GM21619 (cell line): ENCODE results near the gene HMGCL.
"Not testable (repeated sequence)": the region's sequence is repeated elsewhere in the genome, so short reads cannot be mapped to it uniquely, and the experiment has no call there.

Experiments used
- ATAC-seq: cut with Tn5 transposase; IDR thresholded peaks from one replicate; pipeline ENCODE4 v1.9.1; 2021; ENCODE audit not compliant: unreplicated experiment

Gene HMGCL

DNA sequence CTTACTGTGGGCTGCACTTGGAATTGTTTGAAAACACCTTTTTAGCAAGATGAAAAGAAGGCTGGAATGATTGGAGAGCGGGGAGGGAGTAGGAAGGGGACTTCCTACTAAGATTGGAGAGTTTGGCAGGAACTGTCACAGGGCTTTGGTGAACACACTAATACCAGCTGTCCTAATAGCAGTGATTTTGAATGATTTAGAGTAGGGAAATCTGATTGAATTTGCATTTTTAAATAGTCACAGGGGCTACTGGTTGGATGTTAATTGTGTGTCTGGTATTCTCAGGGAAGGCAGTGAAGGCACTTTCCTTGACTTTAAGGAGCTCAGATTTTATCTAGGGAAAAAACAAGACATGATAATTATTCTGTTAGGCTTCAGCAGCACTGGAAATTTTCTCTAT is 2.5 kb upstream of the HMGCL start:
- no peak for ATAC-seq

DNA sequence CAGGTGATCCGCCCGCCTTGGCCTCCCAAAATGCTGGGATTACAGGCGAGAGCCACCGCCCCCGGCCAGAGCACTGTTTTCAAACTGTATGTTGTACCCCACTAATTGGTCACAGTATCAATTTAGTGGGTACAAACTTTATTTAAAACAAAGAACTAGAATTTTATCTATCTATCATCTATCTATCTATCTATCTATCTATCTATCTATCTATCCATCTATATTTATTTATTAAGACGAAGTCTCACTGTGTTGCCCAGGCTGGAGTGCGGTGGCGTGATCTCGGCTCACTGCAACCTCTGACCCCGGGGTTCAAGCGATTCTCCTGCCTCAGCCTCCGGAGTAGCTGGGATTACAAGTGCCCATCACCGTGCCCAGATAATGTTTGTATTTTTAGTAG is 1.4 kb upstream of the HMGCL start:
- not testable (repeated sequence) for ATAC-seq

DNA sequence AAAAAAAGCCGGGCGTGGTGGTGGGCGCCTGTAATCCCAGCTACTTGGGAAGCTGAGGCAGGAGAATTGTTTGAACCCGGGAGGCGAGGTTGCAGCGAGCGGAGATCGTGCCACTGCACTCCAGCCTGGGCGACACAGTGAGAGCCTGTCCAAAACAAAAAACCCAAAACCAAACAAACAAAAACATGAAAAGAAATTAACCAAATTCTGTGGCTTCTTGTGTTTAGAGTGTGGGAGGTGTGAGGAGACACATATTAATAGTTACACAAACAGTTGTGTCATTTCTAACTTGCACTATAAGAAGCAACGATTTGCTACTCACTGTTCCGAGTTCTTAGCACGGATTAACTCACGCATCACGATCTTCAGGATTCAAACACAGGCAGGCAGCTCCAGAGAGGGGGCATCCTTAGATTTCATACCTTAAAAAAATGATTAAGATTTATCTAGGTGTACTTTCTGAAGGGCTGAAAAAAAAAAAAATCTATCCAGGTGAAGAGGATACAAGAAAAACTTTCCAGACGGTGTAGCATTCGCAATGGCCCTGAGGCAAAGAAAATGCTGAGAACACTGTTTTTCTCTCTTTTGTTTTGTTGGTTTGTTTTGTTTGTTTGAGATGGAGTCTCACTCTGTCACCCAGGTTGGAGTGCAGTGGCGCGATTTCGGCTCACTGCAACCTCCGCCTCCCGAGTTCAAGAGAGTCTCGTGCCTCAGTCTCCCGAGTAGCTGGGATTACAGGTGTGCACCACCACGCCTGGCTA is 713 bp upstream of the HMGCL start:
- ATAC-seq = peak; percentile 40

DNA sequence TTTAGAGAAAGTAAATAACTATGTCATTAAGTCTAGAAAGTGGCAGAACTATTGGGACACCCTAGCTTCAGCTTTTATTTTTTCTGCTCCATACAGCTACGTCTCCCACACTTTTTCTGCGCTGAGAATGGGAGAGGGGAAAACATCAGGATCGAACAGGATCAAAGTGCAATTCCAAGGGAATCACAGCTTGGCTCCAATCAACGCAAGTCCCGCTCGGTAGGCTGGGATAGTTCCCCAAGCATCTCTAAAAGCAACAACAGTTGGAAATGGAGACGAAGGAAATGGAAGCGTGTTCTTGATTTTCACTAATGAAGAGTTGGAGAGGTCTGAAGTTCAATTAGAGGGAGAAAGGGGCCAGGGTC is 536 bp downstream of the HMGCL start:
- ATAC-seq = no peak

DNA sequence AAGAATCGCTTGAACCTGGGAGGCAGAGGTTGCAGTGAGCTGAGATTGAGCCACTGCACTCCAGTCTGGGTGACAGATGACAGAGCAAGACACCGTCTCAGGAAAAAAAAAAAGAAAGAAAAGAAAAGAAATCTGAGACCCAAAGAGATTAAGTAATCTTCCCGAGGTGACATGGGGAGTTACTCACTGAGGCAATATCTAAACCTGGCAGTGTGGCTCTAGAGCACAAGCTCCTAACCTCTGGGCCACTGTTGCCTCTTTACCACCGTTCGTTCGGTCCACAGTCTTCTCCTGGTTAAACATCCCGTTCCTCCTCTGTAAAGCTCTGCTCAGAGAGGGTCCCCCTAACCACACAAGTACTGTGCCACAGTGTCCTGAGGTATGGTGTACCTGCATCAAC is 1.5 kb downstream of the HMGCL start:
- no peak for ATAC-seq

DNA sequence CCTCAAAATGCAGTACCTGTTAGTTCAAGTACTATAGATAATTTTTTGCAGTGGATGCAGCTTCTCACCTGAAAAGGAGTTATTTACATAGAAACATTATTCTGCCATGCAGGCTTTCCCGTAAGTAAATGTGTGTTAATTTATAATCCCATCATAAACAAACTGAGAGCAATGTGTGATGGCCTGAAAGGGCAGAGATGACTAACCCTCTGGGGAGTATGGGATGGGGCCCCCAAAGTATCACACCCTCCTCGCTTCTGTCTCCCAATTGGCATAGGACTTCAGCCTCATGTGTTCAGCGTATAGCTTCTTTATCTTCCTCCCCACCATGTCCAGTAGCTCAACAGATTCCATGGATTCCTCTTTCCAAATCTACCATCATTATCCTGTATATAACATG is 7.6 kb downstream of the HMGCL start:
- no peak for ATAC-seq

DNA sequence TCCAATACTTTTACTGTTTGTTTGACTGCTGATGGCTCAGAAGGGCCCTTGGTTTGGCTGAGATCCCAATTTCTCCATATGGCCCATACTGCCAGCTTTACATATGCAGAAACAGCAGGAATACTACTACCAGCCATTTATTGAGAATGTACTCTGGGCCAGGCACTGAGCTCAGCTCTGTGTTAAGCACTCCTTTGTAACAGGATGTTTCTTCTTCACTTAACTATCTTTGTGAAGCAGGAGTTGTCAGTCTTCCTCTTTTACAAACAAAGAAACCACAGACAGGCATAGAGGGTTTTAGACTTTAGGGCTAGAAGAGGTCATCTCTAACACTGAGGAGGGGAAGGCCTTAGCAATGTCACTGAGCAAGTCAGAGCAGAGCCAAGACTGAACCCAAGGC is 8.3 kb downstream of the HMGCL start:
- ATAC-seq = no peak

DNA sequence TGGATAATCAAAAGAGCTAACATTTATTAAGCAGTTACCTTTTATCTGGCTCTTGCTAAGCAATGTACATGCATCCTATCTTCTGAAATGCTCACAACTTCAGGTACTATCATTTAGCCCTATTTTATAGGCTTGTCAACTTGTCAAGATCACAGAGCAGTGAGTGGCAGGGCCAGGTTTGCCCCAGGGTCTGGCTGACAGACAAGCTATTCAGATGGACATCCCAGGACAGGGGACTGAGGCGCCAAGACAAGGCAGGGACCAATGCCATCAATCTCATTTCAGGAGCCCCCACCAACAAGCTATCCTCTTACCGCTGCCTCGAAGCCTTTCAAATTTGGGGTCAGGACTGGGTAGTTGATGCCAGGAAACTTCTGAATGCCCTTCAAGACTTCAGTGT is 8.9 kb downstream of the HMGCL start:
- ATAC-seq = no peak

DNA sequence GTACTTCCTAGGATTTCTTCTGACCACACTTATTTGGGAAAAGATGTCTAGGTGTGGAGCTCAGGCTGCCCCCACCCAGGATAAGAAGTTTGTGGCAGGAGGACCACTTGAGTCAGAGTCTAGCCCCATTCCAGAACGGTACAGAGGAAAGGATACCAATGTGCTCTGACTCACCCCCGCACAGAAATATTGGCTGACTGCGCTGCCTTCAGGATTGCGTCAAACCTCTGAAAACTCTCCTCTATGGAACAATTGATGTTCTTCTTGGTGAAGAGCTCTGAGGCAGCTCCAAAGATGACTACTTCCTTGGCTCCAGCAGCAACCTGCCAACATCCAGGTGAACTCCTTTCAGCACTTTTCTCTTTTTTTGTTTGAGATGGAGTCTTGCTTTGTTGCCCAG is 11.2 kb downstream of the HMGCL start:
- no peak for ATAC-seq

DNA sequence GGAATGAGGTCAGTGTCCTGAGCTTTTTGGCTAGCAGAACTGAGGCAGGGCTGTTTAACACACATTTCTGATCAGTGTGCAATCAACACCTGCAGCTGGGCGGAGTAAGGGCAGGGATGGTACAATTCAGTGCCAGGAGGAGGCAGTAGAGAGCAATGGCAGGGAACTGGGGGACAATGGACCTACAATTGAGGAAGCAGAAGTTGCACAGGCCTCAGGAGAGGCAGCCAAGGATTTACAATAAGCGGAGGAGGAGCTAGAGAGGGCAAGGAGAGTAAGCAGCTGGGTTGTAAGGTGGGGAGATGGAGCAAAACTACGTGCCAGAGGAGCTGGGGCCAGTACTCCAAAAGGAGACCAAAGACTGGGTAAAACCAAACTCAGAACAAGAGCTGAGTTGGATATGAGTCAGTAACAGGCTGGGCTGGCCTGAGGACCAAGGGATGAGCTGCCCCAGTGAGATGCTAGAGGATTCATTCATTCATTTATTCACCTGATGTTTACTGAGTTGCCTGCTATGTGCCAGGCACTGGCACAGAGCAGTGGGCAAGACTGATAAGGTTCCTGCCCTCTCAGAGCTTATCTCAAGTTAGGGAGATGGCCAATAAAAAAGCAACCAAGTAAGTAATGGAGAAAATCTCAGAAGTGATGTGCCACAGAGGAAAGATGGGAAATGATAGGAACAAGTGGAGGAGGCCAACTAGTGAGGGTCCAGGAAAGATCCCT is 14.2 kb downstream of the HMGCL start:
- peak; percentile 63 for ATAC-seq

DNA sequence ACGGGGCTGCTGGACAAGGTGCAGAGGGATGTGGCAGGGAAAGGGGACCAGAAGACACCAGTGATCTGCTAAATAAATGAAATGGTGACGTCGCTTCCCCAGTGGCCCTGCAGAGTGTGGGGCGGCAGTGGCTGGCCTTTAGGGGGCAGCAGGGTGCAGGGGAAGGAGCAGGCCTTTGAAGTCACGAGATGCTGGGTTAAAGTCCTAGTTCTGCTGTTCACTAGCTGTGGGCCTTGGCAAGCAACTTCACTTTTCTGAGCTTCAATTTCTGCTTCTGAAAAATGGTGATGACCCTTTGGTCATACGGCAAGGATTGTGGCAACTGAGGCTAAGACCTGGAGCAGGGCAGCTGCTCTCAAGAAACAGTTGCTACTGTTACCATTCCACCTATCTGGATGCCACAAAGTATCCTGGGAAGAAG is 15.5 kb downstream of the HMGCL start:
- peak; percentile 63 for ATAC-seq

DNA sequence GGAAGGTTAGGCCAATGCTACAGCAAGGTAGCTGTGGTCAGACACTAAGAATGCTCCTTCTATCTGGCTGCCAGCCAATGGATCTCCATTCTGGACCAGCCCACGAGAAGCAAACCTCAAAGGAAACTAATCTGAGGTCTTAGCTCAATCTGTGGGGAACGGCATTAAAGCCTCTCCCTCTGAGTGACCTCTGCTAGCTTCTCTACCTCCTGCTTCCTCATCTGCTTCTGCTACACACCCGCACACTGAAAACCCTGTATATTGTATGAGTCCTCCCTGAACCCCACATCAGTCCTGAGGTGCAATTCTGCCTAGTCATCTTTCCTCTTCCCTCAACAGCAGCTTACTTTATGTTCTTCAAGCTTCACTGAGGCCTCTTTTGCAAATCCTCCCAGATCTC is 17.8 kb downstream of the HMGCL start:
- ATAC-seq = no peak

DNA sequence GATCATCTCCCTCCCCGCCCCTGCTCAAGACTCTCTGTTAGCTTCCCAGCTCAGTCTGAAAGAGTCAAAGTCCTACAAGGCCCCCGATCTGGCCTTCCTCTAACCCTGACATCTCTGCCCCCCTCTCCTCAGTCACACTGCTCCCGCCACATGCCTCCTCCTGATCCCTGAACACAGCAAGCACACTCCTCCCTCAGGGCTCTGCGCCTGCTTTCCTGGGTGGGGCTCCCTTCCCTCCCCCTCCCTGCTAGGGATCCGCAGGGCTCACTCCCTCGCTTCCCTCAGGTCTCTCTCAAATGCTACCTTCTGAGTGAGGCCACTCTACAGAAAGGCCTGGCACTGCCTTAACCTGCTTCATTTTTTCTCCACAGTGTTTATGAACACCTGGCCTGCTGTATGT is 18.9 kb downstream of the HMGCL start:
- no peak for ATAC-seq

DNA sequence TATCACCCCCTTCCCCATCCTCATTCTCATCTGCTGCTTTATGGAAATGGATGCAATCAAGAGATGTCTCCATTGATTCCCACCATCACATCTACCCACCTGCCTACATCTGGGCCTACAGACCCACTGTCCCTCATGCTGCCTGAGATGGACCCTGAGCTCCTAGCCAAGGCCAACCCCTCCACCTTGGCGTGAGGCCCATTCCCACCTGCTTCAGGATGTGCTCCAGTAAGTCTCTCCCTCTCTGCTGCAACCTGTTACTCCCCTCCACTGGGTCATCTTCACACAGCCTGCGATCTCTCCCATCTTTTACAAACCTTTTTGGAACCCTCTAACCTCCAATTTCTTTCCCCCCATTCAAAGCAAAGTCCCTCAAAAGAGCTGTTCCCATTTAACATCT is 20.2 kb downstream of the HMGCL start:
- no peak for ATAC-seq

DNA sequence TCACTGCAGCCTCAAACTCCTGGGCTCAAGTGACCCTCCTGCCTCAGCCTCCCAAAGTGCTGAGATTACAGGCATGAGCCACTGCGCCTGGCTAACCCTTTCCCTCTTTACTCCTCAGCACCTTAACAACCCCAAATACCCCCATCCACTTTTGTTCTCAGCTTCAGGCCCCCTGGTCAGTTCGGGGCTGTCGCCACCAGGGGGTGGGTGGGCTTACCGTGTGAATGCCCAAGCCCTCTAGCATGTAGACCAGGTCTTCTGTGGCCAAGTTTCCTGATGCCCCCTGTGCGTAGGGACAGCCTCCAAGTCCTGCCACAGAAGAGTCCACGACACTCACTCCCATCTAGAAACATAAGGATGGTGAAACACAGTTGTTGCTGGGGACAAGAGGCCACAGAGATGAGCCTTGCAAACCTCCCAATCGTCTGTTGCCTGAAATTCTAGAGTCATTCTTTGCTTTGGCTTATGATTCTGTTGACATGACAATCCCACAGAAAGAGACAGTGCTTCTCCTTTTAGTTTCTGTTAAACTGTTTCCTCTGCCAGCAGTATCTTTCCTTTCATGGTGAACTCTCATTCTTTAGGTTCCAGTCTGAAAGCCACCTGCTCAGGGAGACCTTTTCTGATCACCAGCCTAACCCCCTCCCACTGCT is 20.9 kb downstream of the HMGCL start:
- no peak for ATAC-seq

DNA sequence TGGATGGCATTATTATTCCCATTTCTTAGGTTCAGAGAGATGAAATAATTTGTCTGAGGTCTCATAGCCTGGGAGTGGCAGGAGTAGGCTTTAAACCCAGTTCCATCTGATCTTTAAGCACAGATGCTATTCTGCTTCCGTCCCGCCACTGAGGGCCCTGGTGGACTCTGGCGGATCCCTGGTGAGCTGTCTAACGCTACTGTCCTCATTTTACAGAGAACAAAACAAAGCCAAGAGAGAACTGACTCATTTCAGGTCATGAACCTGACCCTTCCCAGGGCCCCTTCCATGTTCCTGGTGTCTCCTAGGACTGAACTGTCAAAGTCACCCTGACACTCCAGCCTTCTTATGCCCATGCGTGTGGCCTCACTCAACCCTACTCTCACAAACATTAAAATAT is 21.6 kb downstream of the HMGCL start:
- no peak for ATAC-seq

DNA sequence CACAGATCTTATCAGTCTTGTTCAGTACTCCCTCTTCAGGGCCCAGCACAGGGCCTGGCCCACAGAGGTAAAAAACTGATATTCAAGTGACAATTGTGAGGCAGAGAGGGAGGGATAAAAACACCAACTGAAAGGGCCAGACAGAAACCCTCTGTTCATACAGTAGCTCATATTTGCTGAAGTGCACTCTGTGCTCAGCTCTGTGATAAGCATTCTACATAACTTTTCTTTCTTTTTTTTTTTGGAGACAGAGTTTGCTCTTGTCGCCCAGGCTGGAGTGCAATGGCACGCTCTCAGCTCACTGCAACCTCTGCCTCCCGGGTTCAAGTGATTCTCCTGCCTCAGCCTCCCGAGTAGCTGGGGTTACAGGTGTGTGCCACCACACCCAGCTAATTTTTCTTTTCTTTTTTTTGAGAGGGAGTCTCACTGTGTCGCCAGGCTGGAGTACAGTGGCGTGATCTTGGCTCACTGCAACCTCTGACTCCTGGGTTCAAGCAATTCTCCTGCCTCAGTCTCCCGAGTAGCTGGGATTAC is 22.4 kb downstream of the HMGCL start:
- not testable (repeated sequence) for ATAC-seq

DNA sequence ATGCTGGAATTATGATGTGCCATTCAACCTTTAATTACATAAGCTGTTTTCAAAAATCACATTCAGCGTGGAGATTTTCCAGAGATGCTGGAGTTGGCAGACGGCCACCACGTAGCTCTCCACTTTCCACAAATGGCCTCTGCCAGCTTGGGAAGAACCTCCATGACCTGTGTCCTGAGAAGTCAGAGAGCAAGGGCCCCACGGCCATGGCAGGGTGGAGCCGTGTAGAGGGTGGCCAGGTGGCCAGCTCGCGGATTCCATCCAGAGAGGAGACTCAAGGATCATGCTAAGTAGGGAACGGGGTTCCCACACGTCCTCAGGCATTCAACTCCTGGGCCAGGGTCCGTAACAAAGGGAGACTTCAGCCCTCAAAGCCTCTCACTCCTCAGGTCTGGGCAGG is 23.4 kb downstream of the HMGCL start:
- no peak for ATAC-seq

DNA sequence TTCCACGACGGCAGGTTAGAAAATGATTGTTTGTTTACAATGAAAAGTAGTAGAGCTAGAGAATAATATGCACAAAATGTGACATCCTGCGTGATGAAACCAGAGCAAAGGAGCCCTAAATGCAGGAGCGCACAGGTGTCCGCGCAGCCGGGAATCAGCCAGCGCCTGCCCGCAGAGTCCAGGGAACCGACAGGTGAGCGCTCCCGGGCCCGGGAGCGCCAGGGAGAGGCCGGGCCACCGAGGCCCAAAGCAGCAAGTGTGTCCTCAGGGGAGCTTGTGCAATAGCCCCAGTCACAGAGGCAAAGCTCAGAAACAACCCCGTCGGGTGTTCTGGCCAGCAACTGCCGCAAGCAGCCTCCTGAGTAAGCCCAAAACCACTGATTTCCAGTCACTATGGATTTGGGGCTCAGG is 23.9 kb downstream of the HMGCL start:
- no peak for ATAC-seq

DNA sequence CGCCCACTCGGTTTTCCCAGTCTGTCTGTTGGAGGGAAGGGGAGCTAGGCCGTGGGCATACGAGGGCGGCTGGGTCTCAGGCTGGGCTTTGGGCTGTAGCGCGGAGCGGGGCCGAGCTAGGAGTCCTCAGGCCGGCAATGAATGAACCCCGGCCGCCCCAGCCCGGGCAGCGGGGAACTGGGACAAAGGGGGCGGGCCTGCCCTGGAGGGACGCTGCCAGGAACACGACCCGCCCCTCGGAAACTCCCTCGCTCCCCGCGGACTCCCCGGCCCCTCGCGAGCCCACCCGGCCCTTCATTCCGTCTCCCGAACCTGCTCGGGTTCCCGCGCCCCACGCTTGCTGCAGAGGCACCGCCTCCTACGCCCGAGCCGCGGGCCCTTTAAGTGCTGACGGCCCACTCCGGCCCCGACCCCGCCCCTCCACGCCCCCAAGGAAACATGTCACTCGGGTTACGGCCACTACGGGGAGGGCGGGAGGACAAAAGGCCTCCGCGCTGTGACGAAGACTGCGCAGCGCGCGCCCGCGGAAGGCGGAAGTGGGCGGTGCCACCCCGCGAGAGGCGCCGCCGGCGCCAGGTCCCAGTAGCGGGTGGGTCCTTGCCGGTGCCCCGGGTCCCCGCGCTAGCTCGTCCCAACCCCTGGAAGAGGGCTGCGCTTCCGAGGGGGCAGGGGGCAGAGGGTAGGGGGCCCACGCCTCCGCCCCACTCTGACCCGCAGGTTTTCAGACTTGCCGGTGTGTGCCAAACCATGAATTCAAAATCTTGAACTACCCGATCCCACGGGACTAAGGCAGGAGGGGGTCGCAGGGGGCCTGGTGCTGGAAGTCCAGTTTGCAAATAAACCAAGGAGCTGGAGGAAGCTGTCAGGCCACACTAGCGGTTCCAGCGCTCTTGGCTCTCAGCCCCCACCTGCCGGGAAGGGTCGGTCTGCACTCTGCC is 24.6 kb downstream of the HMGCL start, which contains the start of gene GALE:
GALE (minus strand) TSS at position 355 of the 938 bp plus-strand sequence. CDS start 1,747 bp downstream, outside the sequence.
- peak; percentile 74 for ATAC-seq
